NCI-H226 (cell line): Measurements from ENCODE around the gene SMIM34.

Experiments used
- DNase-seq: peaks from one replicate; pipeline ENCODE4 v3.0.0-alpha.2; 2015

Gene SMIM34

DNA sequence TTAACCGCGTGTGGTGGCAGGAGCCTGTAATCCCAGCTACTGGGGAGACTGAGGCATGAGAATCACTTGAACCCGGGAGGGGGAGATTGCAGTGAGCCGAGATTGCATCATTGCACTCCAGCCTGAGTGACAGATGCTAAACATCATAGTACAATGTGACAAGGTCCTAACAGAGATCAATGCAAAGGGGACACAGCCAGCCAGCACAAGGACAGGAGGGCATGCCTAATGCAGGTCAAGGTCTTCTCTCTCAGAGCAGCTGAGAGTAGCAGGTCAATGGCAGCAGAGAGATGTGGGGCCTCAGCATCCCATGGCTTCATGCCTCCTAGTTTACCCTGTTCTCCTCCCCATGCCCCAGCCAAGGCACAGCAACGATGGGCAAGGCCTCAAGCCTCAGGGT, 51.4 kb downstream of the SMIM34 start:
- DNase-seq = no peak

DNA sequence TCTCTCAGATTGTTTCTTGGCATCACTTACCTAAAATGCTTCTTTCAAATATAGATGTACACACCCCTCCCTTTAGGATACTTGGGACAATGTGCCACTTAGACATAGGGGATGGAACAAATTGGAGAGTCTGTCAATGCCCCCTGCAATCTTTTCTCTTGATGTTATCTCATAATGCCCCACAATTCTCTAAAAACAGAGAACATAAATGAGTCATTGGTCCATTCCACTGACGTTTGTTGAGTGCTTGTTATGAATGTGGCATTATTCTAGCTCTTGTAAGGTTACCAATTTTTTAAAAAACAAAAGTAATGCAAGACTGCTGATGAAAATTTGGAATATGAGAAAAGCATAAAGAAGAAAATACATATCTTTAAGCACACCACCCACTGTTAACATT, 54.0 kb downstream of the SMIM34 start:
- no peak for DNase-seq
